A673 (cell line): ENCODE data around the gene MOSPD2. TPM values are rescaled to one million over a fixed set of nuclear protein-coding genes. Genes with fewer than 3 reads are reported as not detected.

Source experiments
- BruUV-seq: library from RNA; stranded (reverse); fragments of 400-500 nt; replicated peaks from 2 replicates; lab custom pipeline; 2021; lab: Mats Ljungman, UMichigan
- CTCF ChIA-PET: fragments of 300-600 bp; sonication (Branson Sonifier 250); formaldehyde crosslinking; loops from one replicate; lab custom pipeline; 2022; ENCODE audit warnings: antibody characterized with exemption; lab: Charles Lee
- POLR2A ChIA-PET: fragments of 300-600 bp; sonication (Branson Sonifier 250); formaldehyde crosslinking; loops from one replicate; lab custom pipeline; 2022; ENCODE audit warnings: antibody characterized with exemption; ENCODE audit not compliant: low non-redundant PET; lab: Charles Lee
- DNase-seq: peaks from one replicate; pipeline ENCODE4 v3.0.0-alpha.2; 2015; ENCODE audit warnings: low spot score
- H3K27ac ChIP-seq: fragments of 200-600 bp; sonication (generic); 2 replicates; pipeline ENCODE4 v1.5.1; 2016; ENCODE audit warnings: mixed run types, low read depth, mild to moderate bottlenecking, mixed read lengths, antibody characterized with exemption, low read length; ENCODE audit not compliant: poor library complexity, severe bottlenecking
- H3K27me3 ChIP-seq: fragments of 200-600 bp; sonication (generic); replicated peaks from 2 replicates; pipeline ENCODE4 v1.6.1; 2017; ENCODE audit warnings: mixed run types, low read depth, mild to moderate bottlenecking, mixed read lengths, antibody characterized with exemption, low read length; ENCODE audit not compliant: insufficient read depth, poor library complexity
- H3K36me3 ChIP-seq: fragments of 200-600 bp; sonication (generic); 2 replicates; pipeline ENCODE4 v1.6.1; 2016; ENCODE audit warnings: mixed run types, mild to moderate bottlenecking, mixed read lengths, antibody characterized with exemption, low read length; ENCODE audit not compliant: insufficient read depth, poor library complexity, severe bottlenecking
- H3K4me1 ChIP-seq: fragments of 200-600 bp; sonication (generic); 2 replicates; pipeline ENCODE4 v1.6.1; 2017; ENCODE audit warnings: mixed run types, mild to moderate bottlenecking, mixed read lengths, antibody characterized with exemption, low read length; ENCODE audit not compliant: insufficient read depth, poor library complexity, severe bottlenecking
- H3K4me3 ChIP-seq: fragments of 200-600 bp; sonication (generic); 2 replicates; pipeline ENCODE4 v1.5.1; 2016; ENCODE audit warnings: low read depth, mixed run types, mild to moderate bottlenecking, mixed read lengths, low read length; ENCODE audit not compliant: poor library complexity, severe bottlenecking
- H3K9me3 ChIP-seq: fragments of 200-600 bp; sonication (generic); 2 replicates; pipeline ENCODE4 v1.6.1; 2016; ENCODE audit warnings: mixed run types, low read depth, mild to moderate bottlenecking, mixed read lengths, antibody characterized with exemption, low read length; ENCODE audit not compliant: poor library complexity, severe bottlenecking
- CTCF ChIP-seq: fragments of 300-800, 200-600 bp; sonication (generic); conservative IDR thresholded peaks from 2 replicates; pipeline ENCODE4 v1.5.1; 2017; ENCODE audit warnings: low read depth, mild to moderate bottlenecking, antibody characterized with exemption, low read length, moderate library complexity, mixed read lengths
- EZH2 ChIP-seq: fragments of 200-600 bp; sonication (generic); IDR thresholded peaks from 2 replicates; pipeline ENCODE4 v1.6.1; 2017; ENCODE audit warnings: borderline replicate concordance, low read depth, mild to moderate bottlenecking, mixed read lengths, antibody characterized with exemption, low read length; ENCODE audit not compliant: poor library complexity, severe bottlenecking
- intact Hi-C: fragments of 100-400 bp; cut with micrococcal nuclease; formaldehyde crosslinking; loops from one replicate; pipeline ENCODE4 v1.10.0; 2022; ENCODE audit not compliant: unreplicated experiment
- total RNA-seq: library from RNA; stranded (reverse); gene quantifications from 2 replicates; pipeline ENCODE4 v1.2.3, GENCODE V29; 2021

Gene MOSPD2
- total RNA-seq, 1 experiment from 2014 or later = 11.5 TPM

- POLR2A ChIA-PET = no interaction called here
- no peaks in the 10 kb centered on the region for H3K36me3 ChIP-seq
- no peak for DNase-seq
- intact Hi-C loops = no loop called here
- no peaks in the 10 kb centered on the region for H3K27me3 ChIP-seq
- no peak overlapping the region for H3K4me3 ChIP-seq
- no peak overlapping the region for H3K27ac ChIP-seq
- no peak for TF ChIP-seq CTCF
- TF ChIP-seq EZH2 = no peak
- no peaks in the 10 kb centered on the region for H3K4me1 ChIP-seq
- no peaks in the 10 kb centered on the region for H3K9me3 ChIP-seq
- CTCF ChIA-PET = no interaction called here
- no TSS peak for BruUV-seq
These were observed 10.6 kb downstream of the MOSPD2 start for GRCh38 chrX:14883826-14884225.

- Histone ChIP-seq H3K27ac (no peak overlapping the region), H3K4me3 (no peak overlapping the region), H3K9me3 (no peaks in the 10 kb centered on the region), H3K36me3 (no peaks in the 10 kb centered on the region), H3K27me3 (no peaks in the 10 kb centered on the region), H3K4me1 (no peaks in the 10 kb centered on the region)
- no TSS peak for BruUV-seq
- ChIA-PET CTCF (no interaction called here), POLR2A (no interaction called here)
- no peak for DNase-seq
- intact Hi-C loops = no loop called here
- no peak for TF ChIP-seq EZH2
- no peak for TF ChIP-seq CTCF
These were observed 11.5 kb downstream of the MOSPD2 start for GRCh38 chrX:14884714-14885113.

GRCh38 chrX:14886252-14886651, 13.0 kb downstream of the MOSPD2 start:
- no peak for DNase-seq
- BruUV-seq = no TSS peak
- CTCF ChIA-PET = no interaction called here
- Histone ChIP-seq H3K27me3 (no peaks in the 10 kb centered on the region), H3K36me3 (no peaks in the 10 kb centered on the region), H3K9me3 (no peaks in the 10 kb centered on the region), H3K27ac (no peak overlapping the region), H3K4me3 (no peak overlapping the region), H3K4me1 (no peaks in the 10 kb centered on the region)
- no peak for TF ChIP-seq CTCF
- intact Hi-C loops = no loop called here
- POLR2A ChIA-PET = no interaction called here
